ENCODE measurements around the gene PTPN21. TPM values are rescaled to one million over a fixed set of nuclear protein-coding genes. Genes with fewer than 3 reads are reported as not detected.

The PTPN21 gene
- total RNA-seq, 2 donors from 2014 or later: 22.4 to 24.3 TPM

GRCh38 chr14:88430976-88431375 is 123.8 kb downstream of the PTPN21 start:
- H3K27ac ChIP-seq: no peak overlapping the region
- H3K4me3 ChIP-seq: no peak overlapping the region
- no peaks in the 10 kb centered on the region for H3K27me3 ChIP-seq
- no peak for DNase-seq (ENCODE audit: low spot score)
- no peaks in the 10 kb centered on the region for H3K4me1 ChIP-seq
- TF ChIP-seq CTCF (IDR thresholded peaks at IDR 0.05): no peak
- no peaks in the 10 kb centered on the region for H3K36me3 ChIP-seq
- no peaks in the 10 kb centered on the region for H3K9me3 ChIP-seq

DNA sequence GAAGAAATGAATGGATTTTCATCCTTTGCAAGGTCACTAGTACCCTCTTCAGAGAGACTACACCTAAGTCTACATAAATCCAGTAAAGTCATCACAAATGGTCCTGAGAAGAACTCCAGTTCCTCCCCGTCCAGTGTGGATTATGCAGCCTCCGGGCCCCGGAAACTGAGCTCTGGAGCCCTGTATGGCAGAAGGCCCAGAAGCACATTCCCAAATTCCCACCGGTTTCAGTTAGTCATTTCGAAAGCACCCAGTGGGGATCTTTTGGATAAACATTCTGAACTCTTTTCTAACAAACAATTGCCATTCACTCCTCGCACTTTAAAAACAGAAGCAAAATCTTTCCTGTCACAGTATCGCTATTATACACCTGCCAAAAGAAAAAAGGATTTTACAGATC is 128.5 kb downstream of the PTPN21 start:
- no peak overlapping the region for H3K27ac ChIP-seq
- DNase-seq (ENCODE audit: low spot score): no peak
- H3K9me3 ChIP-seq: no peaks in the 10 kb centered on the region
- no peak for TF ChIP-seq CTCF (IDR thresholded peaks at IDR 0.05)
- no peaks in the 10 kb centered on the region for H3K27me3 ChIP-seq
- no peaks in the 10 kb centered on the region for H3K36me3 ChIP-seq
- no peak overlapping the region for H3K4me3 ChIP-seq
- H3K4me1 ChIP-seq: no peaks in the 10 kb centered on the region

DNA sequence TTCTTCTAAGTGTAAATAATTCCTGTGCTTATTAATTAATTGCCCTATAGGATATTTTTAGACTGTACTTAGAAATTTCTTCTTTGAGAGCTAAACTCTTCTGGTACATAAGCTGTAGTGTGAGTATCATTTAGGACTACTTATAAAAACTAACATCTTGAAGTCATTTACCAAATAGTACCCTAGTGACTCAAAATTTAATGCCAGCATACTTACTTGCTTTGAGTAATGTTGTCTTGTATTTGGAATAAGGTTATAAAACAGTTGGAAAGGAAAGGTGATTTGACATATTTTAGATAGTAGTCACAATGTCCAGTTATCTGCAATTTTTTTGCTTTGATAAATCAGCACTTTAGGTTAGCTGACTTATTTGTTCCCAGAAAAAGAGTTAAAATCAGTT is 130.2 kb downstream of the PTPN21 start:
- no peaks in the 10 kb centered on the region for H3K36me3 ChIP-seq
- H3K4me3 ChIP-seq: no peak overlapping the region
- TF ChIP-seq CTCF (IDR thresholded peaks at IDR 0.05): no peak
- no peaks in the 10 kb centered on the region for H3K4me1 ChIP-seq
- H3K27ac ChIP-seq: no peak overlapping the region
- H3K27me3 ChIP-seq: no peaks in the 10 kb centered on the region
- DNase-seq (ENCODE audit: low spot score): no peak
- no peaks in the 10 kb centered on the region for H3K9me3 ChIP-seq

GRCh38 chr14:88422919-88423650 is 131.7 kb downstream of the PTPN21 start:
- no peak for TF ChIP-seq CTCF (IDR thresholded peaks at IDR 0.05)
- Histone ChIP-seq H3K27ac (no peak overlapping the region), H3K27me3 (no peaks in the 10 kb centered on the region), H3K9me3 (peaks cover 0 to 8% of the 10 kb centered on the region in 2 donors), H3K36me3 (peaks cover 5% of the 10 kb centered on the region), H3K4me3 (no peak overlapping the region), H3K4me1 (no peaks in the 10 kb centered on the region)
- DNase-seq (ENCODE audit: low spot score): no peak

DNA sequence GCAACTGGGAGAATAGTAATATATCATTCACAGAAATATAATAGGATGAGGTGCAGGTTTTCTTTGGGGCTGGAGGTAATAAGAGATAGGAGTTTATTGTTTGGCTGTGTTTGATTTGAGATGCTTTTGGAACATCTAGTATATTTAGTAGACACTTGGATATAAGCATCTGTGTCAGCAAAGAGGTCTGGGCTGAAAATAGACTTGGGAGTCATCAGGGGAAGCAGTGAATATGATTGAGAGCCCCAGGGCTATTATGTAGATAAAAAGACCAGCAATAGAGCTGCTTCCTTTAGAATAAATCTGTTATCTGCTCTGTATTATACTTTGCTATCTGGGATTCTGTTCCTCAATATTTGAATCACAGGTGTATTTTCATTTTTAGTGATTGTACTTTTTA is 132.8 kb downstream of the PTPN21 start:
- H3K27me3 ChIP-seq: no peaks in the 10 kb centered on the region
- H3K36me3 ChIP-seq: peaks cover 15% of the 10 kb centered on the region
- TF ChIP-seq CTCF (IDR thresholded peaks at IDR 0.05): no peak
- no peaks in the 10 kb centered on the region for H3K4me1 ChIP-seq
- H3K9me3 ChIP-seq: peaks cover 0 to 17% of the 10 kb centered on the region in 2 donors
- H3K27ac ChIP-seq: no peak overlapping the region
- no peak overlapping the region for H3K4me3 ChIP-seq
- no peak for DNase-seq (ENCODE audit: low spot score)

DNA sequence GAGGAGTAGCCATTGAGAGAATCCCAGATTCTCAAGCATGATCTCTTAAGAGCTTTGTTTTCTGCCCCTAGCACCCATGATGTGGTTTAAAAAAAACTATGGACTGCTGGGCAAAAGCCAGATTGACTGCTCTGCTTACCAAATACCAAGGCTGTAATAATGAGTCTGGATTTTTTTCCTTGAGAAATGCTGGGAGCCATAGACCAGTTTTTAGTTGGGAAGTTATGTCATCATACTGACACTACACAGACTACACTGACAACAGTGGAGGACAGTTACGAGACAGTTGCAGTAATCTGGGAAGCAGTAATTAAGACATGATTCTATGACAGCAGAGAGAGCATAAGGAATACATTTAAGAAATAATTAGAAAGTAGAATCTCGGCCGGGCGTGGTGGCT is 133.5 kb downstream of the PTPN21 start:
- no peak for DNase-seq (ENCODE audit: low spot score)
- Histone ChIP-seq H3K36me3 (peaks cover 20% of the 10 kb centered on the region), H3K27me3 (no peaks in the 10 kb centered on the region), H3K4me3 (no peak overlapping the region), H3K27ac (no peak overlapping the region), H3K9me3 (peaks cover 0 to 25% of the 10 kb centered on the region in 2 donors), H3K4me1 (no peaks in the 10 kb centered on the region)
- TF ChIP-seq CTCF (IDR thresholded peaks at IDR 0.05): no peak
